ENCODE results near the gene LRMDA.

LRMDA gene

GRCh38 chr10:76114581-76115001 is 683.2 kb downstream of the LRMDA start:
- H3K4me3 ChIP-seq (ENCODE audit: insufficient read depth, low read length, poor library complexity, severe bottlenecking), result no peak overlapping the region
- no peak overlapping the region for H2AFZ ChIP-seq (ENCODE audit: low read depth, low read length, severe bottlenecking)
- H3F3A ChIP-seq (ENCODE audit: insufficient read depth), result no peaks in the 10 kb centered on the region
- H3K27me3 ChIP-seq (ENCODE audit: low read length), result no peaks in the 10 kb centered on the region
- H3K9me2 ChIP-seq (replicated peaks; ENCODE audit: insufficient read depth, low read length), result no peaks in the 10 kb centered on the region
- no peak overlapping the region for H3K9ac ChIP-seq (ENCODE audit: low read length)
- no peaks in the 10 kb centered on the region for H3K79me2 ChIP-seq (ENCODE audit: insufficient read depth, low read length)
- H3K36me3 ChIP-seq (ENCODE audit: low read length), result no peaks in the 10 kb centered on the region
- TF ChIP-seq CTCF (IDR thresholded peaks at IDR 0.05; ENCODE audit: insufficient read depth, low read length, poor library complexity, severe bottlenecking), result no peak
- no peak for TF ChIP-seq EZH2phosphoT487 (conservative IDR thresholded peaks at IDR 0.05; ENCODE audit: low read length)
- H3K4me2 ChIP-seq (ENCODE audit: low read depth, low read length, poor library complexity, severe bottlenecking), result no peak overlapping the region
- no peaks in the 10 kb centered on the region for H3K9me3 ChIP-seq (ENCODE audit: insufficient read depth, low read length)
- no peak overlapping the region for H3K27ac ChIP-seq (ENCODE audit: low read depth, low read length)
- no peaks in the 10 kb centered on the region for H4K20me1 ChIP-seq (ENCODE audit: low read depth, low read length)

- no peaks in the 10 kb centered on the region for H3K9me2 ChIP-seq (replicated peaks; ENCODE audit: insufficient read depth, low read length)
- no peaks in the 10 kb centered on the region for H3K9me3 ChIP-seq (ENCODE audit: insufficient read depth, low read length)
- H3K79me2 ChIP-seq (ENCODE audit: insufficient read depth, low read length), result no peaks in the 10 kb centered on the region
- no peaks in the 10 kb centered on the region for H3F3A ChIP-seq (ENCODE audit: insufficient read depth)
- H3K27me3 ChIP-seq (ENCODE audit: low read length), result no peaks in the 10 kb centered on the region
- no peaks in the 10 kb centered on the region for H3K36me3 ChIP-seq (ENCODE audit: low read length)
- no peak for TF ChIP-seq EZH2phosphoT487 (conservative IDR thresholded peaks at IDR 0.05; ENCODE audit: low read length)
- TF ChIP-seq CTCF (IDR thresholded peaks at IDR 0.05; ENCODE audit: insufficient read depth, low read length, poor library complexity, severe bottlenecking), result no peak
- H3K4me3 ChIP-seq (ENCODE audit: insufficient read depth, low read length, poor library complexity, severe bottlenecking), result no peak overlapping the region
- no peak overlapping the region for H3K27ac ChIP-seq (ENCODE audit: low read depth, low read length)
- no peak overlapping the region for H3K4me2 ChIP-seq (ENCODE audit: low read depth, low read length, poor library complexity, severe bottlenecking)
- H3K9ac ChIP-seq (ENCODE audit: low read length), result no peak overlapping the region
- H2AFZ ChIP-seq (ENCODE audit: low read depth, low read length, severe bottlenecking), result no peak overlapping the region
- H4K20me1 ChIP-seq (ENCODE audit: low read depth, low read length), result no peaks in the 10 kb centered on the region
Measured at GRCh38 chr10:76115131-76115470, 683.7 kb downstream of the LRMDA start.

DNA sequence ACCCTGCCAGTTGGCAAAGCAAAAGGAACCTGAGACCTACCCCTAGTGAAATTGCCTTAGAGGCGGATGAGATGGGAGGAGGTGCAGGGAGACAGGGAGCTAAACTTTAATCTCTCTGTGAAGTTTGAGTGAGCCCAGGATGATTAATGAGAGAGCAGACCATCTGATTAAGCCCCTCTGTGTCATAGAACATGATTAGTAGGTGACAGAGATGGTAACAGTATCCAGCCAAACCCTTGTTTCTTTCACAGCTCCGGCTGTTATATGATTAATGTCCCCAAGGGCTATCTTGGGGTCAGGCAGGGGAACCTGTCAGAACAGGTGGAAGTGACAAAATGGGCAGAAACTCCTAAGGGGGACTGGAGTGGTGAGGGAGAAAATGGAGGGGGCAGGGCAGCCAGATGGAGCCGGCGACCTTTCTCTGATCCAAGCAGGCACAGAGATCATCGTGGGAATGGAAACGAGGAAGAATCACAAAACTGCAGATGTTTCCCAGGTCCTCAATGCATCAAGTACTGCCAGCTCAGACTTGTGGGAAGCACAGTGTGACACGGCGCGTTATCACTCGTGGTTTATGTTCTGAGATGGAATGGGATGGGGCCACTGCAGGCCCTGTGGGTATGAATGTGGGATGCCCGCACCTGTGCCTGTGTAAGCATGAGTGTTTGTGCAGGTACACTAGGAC is 684.2 kb downstream of the LRMDA start:
- Histone ChIP-seq H3K27ac (ENCODE audit: low read depth, low read length) (no peak overlapping the region), H4K20me1 (ENCODE audit: low read depth, low read length) (no peaks in the 10 kb centered on the region), H3K36me3 (ENCODE audit: low read length) (no peaks in the 10 kb centered on the region), H2AFZ (ENCODE audit: low read depth, low read length, severe bottlenecking) (no peak overlapping the region), H3K79me2 (ENCODE audit: insufficient read depth, low read length) (no peaks in the 10 kb centered on the region), H3K27me3 (ENCODE audit: low read length) (no peaks in the 10 kb centered on the region), H3F3A (ENCODE audit: insufficient read depth) (no peaks in the 10 kb centered on the region), H3K9me2 (replicated peaks; ENCODE audit: insufficient read depth, low read length) (no peaks in the 10 kb centered on the region), H3K9ac (ENCODE audit: low read length) (no peak overlapping the region), H3K9me3 (ENCODE audit: insufficient read depth, low read length) (no peaks in the 10 kb centered on the region), H3K4me2 (ENCODE audit: low read depth, low read length, poor library complexity, severe bottlenecking) (no peak overlapping the region), H3K4me3 (ENCODE audit: insufficient read depth, low read length, poor library complexity, severe bottlenecking) (no peak overlapping the region)
- no peak for TF ChIP-seq CTCF (IDR thresholded peaks at IDR 0.05; ENCODE audit: insufficient read depth, low read length, poor library complexity, severe bottlenecking)

All from SU-DHL-6 (cell line).